H1 (cell line): ENCODE results near the gene ZNF500. TPM values are rescaled to one million over a fixed set of nuclear protein-coding genes. Genes with fewer than 3 reads are reported as not detected.

Experiments used
- CTCF ChIA-PET: fragments of 300-600 bp; sonication (Branson Sonifier 250); formaldehyde crosslinking; loops from one replicate; lab custom pipeline; 2021; ENCODE audit not compliant: partially characterized antibody; lab: Charles Lee
- POLR2A ChIA-PET: fragments of 300-600 bp; sonication (Branson Sonifier 250); formaldehyde crosslinking; loops from one replicate; lab custom pipeline; 2021; ENCODE audit warnings: inconsistent platforms; ENCODE audit not compliant: partially characterized antibody; lab: Charles Lee
- DNase-seq, 2 experiments: peaks; one replicate each; pipeline versions ENCODE4 v3.0.0 to v3.0.0-alpha.2; 2010 to 2022; ENCODE audit warnings: low spot score in 2 of 2, low read depth in 1 of 2, mixed read lengths in 1 of 2
- FAIRE-seq: peaks from 2 replicates; lab custom pipeline; 2011; peaks lifted over from hg19 to GRCh38; lab: Jason Lieb, UNC
- H2AFZ ChIP-seq: 2 replicates; pipeline ENCODE4 v1.8.1; 2012; ENCODE audit warnings: low read length, inconsistent platforms
- H2AK5ac ChIP-seq: 2 replicates; pipeline ENCODE4 v1.6.1; 2013; ENCODE audit warnings: low read depth, low read length
- H2BK120ac ChIP-seq: replicated peaks from 2 replicates; pipeline ENCODE3; 2013; ENCODE audit warnings: low read depth, low read length, inconsistent platforms
- H2BK12ac ChIP-seq: 2 replicates; pipeline ENCODE4 v1.6.1; 2013; ENCODE audit warnings: low read depth, low read length
- H2BK15ac ChIP-seq: 2 replicates; pipeline ENCODE4 v1.6.1; 2013; ENCODE audit warnings: low read length
- H2BK20ac ChIP-seq: 2 replicates; pipeline ENCODE4 v1.6.1; 2013; ENCODE audit warnings: low read length
- H2BK5ac ChIP-seq: 2 replicates; pipeline ENCODE4 v1.6.1; 2013; ENCODE audit warnings: low read depth, low read length
- H3K14ac ChIP-seq: 2 replicates; pipeline ENCODE4 v1.6.1; 2013; ENCODE audit warnings: inconsistent platforms; ENCODE audit not compliant: insufficient read length
- H3K18ac ChIP-seq: 2 replicates; pipeline ENCODE4 v1.6.1; 2013; ENCODE audit warnings: low read length; ENCODE audit errors: extremely low read depth
- H3K23ac ChIP-seq: 2 replicates; pipeline ENCODE4 v1.6.1; 2013; ENCODE audit warnings: inconsistent platforms; ENCODE audit not compliant: insufficient read length
- H3K23me2 ChIP-seq: 2 replicates; pipeline ENCODE4 v1.6.1; 2013; ENCODE audit warnings: low read depth, low read length
- H3K27ac ChIP-seq: 2 replicates; pipeline ENCODE4 v1.6.1; 2011; ENCODE audit warnings: low read depth, low read length, inconsistent platforms
- H3K27me3 ChIP-seq, 4 experiments: replicated peaks in 1 of 4; 1 replicate in 1 of 4; 2 replicates in 3 of 4; pipeline versions ENCODE4 v1.6.1 to v1.8.1; 2011 to 2013; ENCODE audit warnings: low read length in 3 of 4, mild to moderate bottlenecking in 3 of 4, inconsistent platforms in 2 of 4, mixed read lengths in 2 of 4, moderate library complexity in 1 of 4; ENCODE audit not compliant: control insufficient read depth in 3 of 4, insufficient read depth in 3 of 4; ENCODE audit errors: extremely low read depth in 1 of 4
- H3K36me3 ChIP-seq, 4 experiments: 2 replicates each; pipeline versions ENCODE4 v1.6.1 to v1.8.1; 2011 to 2013; ENCODE audit warnings: mild to moderate bottlenecking in 4 of 4, low read length in 3 of 4, moderate library complexity in 2 of 4, control low read depth in 1 of 4, inconsistent platforms in 1 of 4; ENCODE audit not compliant: insufficient read depth in 4 of 4, control insufficient read depth in 2 of 4
- H3K4ac ChIP-seq: replicated peaks from 2 replicates; pipeline ENCODE3; 2013; ENCODE audit warnings: low read length, low read depth, mixed read lengths, inconsistent platforms; ENCODE audit not compliant: insufficient read length
- H3K4me1 ChIP-seq, 4 experiments: replicated peaks in 1 of 4; 1 replicate in 1 of 4; 2 replicates in 3 of 4; pipeline versions ENCODE4 v1.6.1 to v1.8.1; 2011 to 2013; ENCODE audit warnings: low read length in 3 of 4, inconsistent platforms in 2 of 4, mixed read lengths in 1 of 4; ENCODE audit not compliant: insufficient read depth in 4 of 4, control insufficient read depth in 3 of 4
- H3K4me2 ChIP-seq, 2 experiments: 2 replicates each; pipeline versions ENCODE4 v1.6.1 to v1.8.1; 2011 to 2013; ENCODE audit warnings: low read depth in 2 of 2, low read length in 2 of 2, control low read depth in 1 of 2, inconsistent platforms in 1 of 2, mild to moderate bottlenecking in 1 of 2; ENCODE audit not compliant: insufficient read depth in 1 of 2
- H3K4me3 ChIP-seq, 4 experiments: fragments of 200-600, 300-600 bp in 1 of 4; sonication (generic), shearing (Covaris generic), sonication (Bioruptor Twin) in 1 of 4; 2 replicates each; pipeline versions ENCODE4 v1.5.1 to v1.8.1; 2011 to 2016; ENCODE audit warnings: low read length in 4 of 4, low read depth in 3 of 4, control low read depth in 2 of 4, inconsistent platforms in 2 of 4, mild to moderate bottlenecking in 2 of 4, mixed read lengths in 1 of 4, moderate library complexity in 1 of 4; ENCODE audit not compliant: insufficient read depth in 2 of 4; ENCODE audit errors: extremely low read depth in 1 of 4
- H3K56ac ChIP-seq: replicated peaks from 2 replicates; pipeline ENCODE3; 2013; ENCODE audit warnings: low read depth, mild to moderate bottlenecking, mixed read lengths, low read length, inconsistent platforms; ENCODE audit not compliant: insufficient read length
- H3K79me1 ChIP-seq: 2 replicates; pipeline ENCODE4 v1.6.1; 2013; ENCODE audit warnings: low read depth, low read length, control low read depth
- H3K79me2 ChIP-seq, 2 experiments: 2 replicates each; pipeline versions ENCODE4 v1.6.1 to v1.8.1; 2012 to 2013; ENCODE audit warnings: low read length in 2 of 2, mild to moderate bottlenecking in 2 of 2, inconsistent platforms in 1 of 2; ENCODE audit not compliant: insufficient read depth in 2 of 2, control insufficient read depth in 1 of 2
- H3K9ac ChIP-seq, 4 experiments: replicated peaks in 1 of 4; 1 replicate in 1 of 4; 2 replicates in 3 of 4; pipeline versions ENCODE4 v1.6.1 to v1.8.1; 2011 to 2013; ENCODE audit warnings: low read depth in 3 of 4, low read length in 3 of 4, control low read depth in 2 of 4, mild to moderate bottlenecking in 2 of 4, moderate library complexity in 2 of 4, inconsistent platforms in 1 of 4; ENCODE audit errors: extremely low read depth in 1 of 4
- H3K9me3 ChIP-seq, 2 experiments: 2 replicates each; pipeline versions ENCODE4 v1.6.1 to v1.8.1; 2012 to 2013; ENCODE audit warnings: mild to moderate bottlenecking in 2 of 2, moderate library complexity in 2 of 2, control low read depth in 1 of 2, inconsistent platforms in 1 of 2, low read depth in 1 of 2, low read length in 1 of 2, mixed read lengths in 1 of 2; ENCODE audit not compliant: insufficient read depth in 2 of 2
- H4K20me1 ChIP-seq, 2 experiments: replicated peaks in 1 of 2; 2 replicates each; pipeline versions ENCODE3 to v1.8.1; 2011 to 2013; ENCODE audit warnings: inconsistent platforms in 2 of 2, low read length in 2 of 2, mild to moderate bottlenecking in 1 of 2; ENCODE audit not compliant: insufficient read depth in 2 of 2, control insufficient read depth in 1 of 2
- H4K5ac ChIP-seq: 2 replicates; pipeline ENCODE4 v1.6.1; 2013; ENCODE audit warnings: low read length, low read depth, mixed read lengths, inconsistent platforms; ENCODE audit not compliant: insufficient read length
- H4K8ac ChIP-seq: 2 replicates; pipeline ENCODE4 v1.8.0; 2013; ENCODE audit warnings: mild to moderate bottlenecking, moderate library complexity, low read length, inconsistent platforms; ENCODE audit not compliant: insufficient read depth; ENCODE audit errors: extremely low read depth
- H4K91ac ChIP-seq: replicated peaks from 2 replicates; pipeline ENCODE3; 2013; ENCODE audit warnings: low read length, mixed read lengths, inconsistent platforms; ENCODE audit not compliant: insufficient read length
- ATF3 ChIP-seq: IDR thresholded peaks from 2 replicates; pipeline ENCODE4 v1.6.1; 2011; ENCODE audit warnings: low read depth, mild to moderate bottlenecking, low read length; ENCODE audit not compliant: insufficient read depth
- BACH1 ChIP-seq: IDR thresholded peaks from 2 replicates; pipeline ENCODE4 v1.6.1; 2012; ENCODE audit warnings: low read length, improper control_type of control experiment
- CTBP2 ChIP-seq: IDR thresholded peaks from 2 replicates; pipeline ENCODE4 v1.7.0; 2011; ENCODE audit warnings: borderline replicate concordance, mild to moderate bottlenecking, moderate library complexity, mixed read lengths, low read length; ENCODE audit not compliant: insufficient read depth, insufficient read length
- CTCF ChIP-seq, 3 experiments: IDR thresholded peaks; 1 replicate in 2 of 3; 2 replicates in 1 of 3; pipeline versions ENCODE4 v1.5.1 to v1.6.1; 2011; ENCODE audit warnings: low read length in 3 of 3, mild to moderate bottlenecking in 3 of 3, inconsistent platforms in 2 of 3, low read depth in 1 of 3, moderate library complexity in 1 of 3; ENCODE audit not compliant: insufficient read depth in 1 of 3; ENCODE audit errors: control extremely low read depth in 1 of 3
- EZH2 ChIP-seq: fragments of 200-600 bp; sonication (generic); IDR thresholded peaks from 2 replicates; pipeline ENCODE4 v1.7.1; 2012; ENCODE audit warnings: low read depth, mild to moderate bottlenecking, moderate library complexity, low read length, inconsistent platforms; ENCODE audit not compliant: severe bottlenecking
- NRF1 ChIP-seq: IDR thresholded peaks from 2 replicates; pipeline ENCODE4 v1.6.1; 2011; ENCODE audit warnings: mild to moderate bottlenecking, low read depth, low read length, improper control_type of control experiment
- RAD21 ChIP-seq, 2 experiments: IDR thresholded peaks in 1 of 2; conservative IDR thresholded peaks in 1 of 2; 2 replicates each; pipeline ENCODE4 v1.6.1; 2011; ENCODE audit warnings: low read depth in 2 of 2, low read length in 2 of 2, improper control_type of control experiment in 1 of 2, inconsistent platforms in 1 of 2, mild to moderate bottlenecking in 1 of 2, moderate library complexity in 1 of 2
- RXRA ChIP-seq: IDR thresholded peaks from 2 replicates; pipeline ENCODE4 v1.6.1; 2011; ENCODE audit warnings: low read depth, mild to moderate bottlenecking, low read length, moderate library complexity; ENCODE audit not compliant: insufficient read depth
- SAP30 ChIP-seq: fragments of 300-600 bp; sonication (generic); IDR thresholded peaks from 2 replicates; pipeline ENCODE4 v1.7.1; 2012; ENCODE audit warnings: low read length, moderate library complexity, mild to moderate bottlenecking, inconsistent platforms; ENCODE audit not compliant: insufficient read depth, insufficient replicate concordance
- SIRT6 ChIP-seq: IDR thresholded peaks from one replicate; pipeline ENCODE4 v1.7.1; 2012; ENCODE audit warnings: low read length, inconsistent platforms
- WGBS, 2 experiments: shearing (Covaris generic) in 1 of 2; methylation state at CpG; one replicate each; pipeline versions ENCODE4 v1.1.6 to v1.1.7; 2013 to 2015; ENCODE audit warnings: low lambda C conversion rate in 2 of 2, mixed read lengths in 2 of 2, inconsistent platforms in 1 of 2, low coverage in 1 of 2, missing lambda C conversion rate in 1 of 2; ENCODE audit not compliant: insufficient replicate concordance in 2 of 2, insufficient coverage in 1 of 2, insufficient read length in 1 of 2; ENCODE audit errors: extremely low coverage in 1 of 2, missing lambda C conversion rate in 1 of 2; 5-methylcytosine and 5-hydroxymethylcytosine counted together
- polyA plus RNA-seq, 7 experiments: library from polyadenylated mRNA; depleted of rRNA in 3 of 7; stranded (reverse) in 5 of 7; unstranded in 2 of 7; fragments of >200 nt in 5 of 7; fragments of 200-250 nt in 2 of 7; gene quantifications; 1 replicate in 5 of 7; 2 replicates in 1 of 7; 4 replicates in 1 of 7; pipeline versions ENCODE4 v1.2.1 to v1.2.3, GENCODE V29; 2011 to 2013; ENCODE audit warnings: missing spikeins in 2 of 7, mixed read lengths in 2 of 7
- total RNA-seq: library from RNA; stranded (reverse); fragmentation: NEBNext Ultra II Directional; extraction: Animal tissue kit (Norgen Biotek cat#: 25700); gene quantifications from 2 replicates; pipeline ENCODE4 v1.2.1, GENCODE V29; 2021

ZNF500 gene
- total and polyA plus RNA-seq, 2 of the 8 experiments (the other 6 are each of a cell fraction or from before 2014, with no cell fraction given) = 10.3 to 10.4 TPM

- Histone ChIP-seq H2BK120ac (no peak overlapping the region), H2AK5ac (no peak overlapping the region), H2BK12ac (no peak overlapping the region), H3K4me3 (no peak overlapping the region), H2BK5ac (no peak overlapping the region), H4K8ac (no peak overlapping the region), H3K79me2 (no peaks in the 10 kb centered on the region), H4K5ac (no peak overlapping the region), H3K27me3 (no peaks in the 10 kb centered on the region), H2BK20ac (no peak overlapping the region), H3K4me1 (peaks cover 0 to 6% (median 2%) of the 10 kb centered on the region in 4 experiments; a peak in 4 of 7 replicates), H3K27ac (no peak overlapping the region), H3K56ac (no peak overlapping the region), H4K20me1 (peaks cover 0 to 5% of the 10 kb centered on the region in 2 experiments), H4K91ac (no peak overlapping the region), H2AFZ (no peak overlapping the region), H3K23ac (no peak overlapping the region), H3K9me3 (no peaks in the 10 kb centered on the region), H3K14ac (no peak overlapping the region), H3K4ac (no peak overlapping the region), H3K23me2 (peaks cover 6% of the 10 kb centered on the region; the same call in 1 of the 2 replicates), H3K36me3 (peaks cover 3 to 35% (median 14%) of the 10 kb centered on the region in 4 experiments; a peak in 7 of 8 replicates), H3K79me1 (no peaks in the 10 kb centered on the region), H2BK15ac (no peak overlapping the region), H3K9ac (no peak overlapping the region), H3K4me2 (no peak overlapping the region), H3K18ac (no peak overlapping the region)
- POLR2A ChIA-PET = no interaction called here
- WGBS, 2 experiments = 92% methylated on average over 6 of the region's 6 CpGs; no CpG with 5 or more reads in 1 of the 2 experiments
- FAIRE-seq (no peak), DNase-seq (no peak)
- CTCF ChIA-PET = interaction anchor here (0.6 to 1.4 kb wide), 5 partner anchors 11 to 150 kb away, joined by 3 to 5 read pairs (median 3); no protein-coding TSS in a partner anchor
- TF ChIP-seq CTCF (IDR thresholded peaks at IDR 0.05; ENCODE audit: control extremely low read depth in 1 of 3, insufficient read depth in 1 of 3, low read depth in 1 of 3, low read length in 3 of 3) (no peak), ATF3 (no peak), SIRT6 (no peak), CTBP2 (no peak), EZH2 (no peak), BACH1 (no peak), RAD21 (IDR thresholded peaks at IDR 0.05 in 1 of 2, conservative IDR thresholded peaks at IDR 0.05 in 1 of 2; ENCODE audit: low read depth in 2 of 2, low read length in 2 of 2) (no peak), NRF1 (no peak), RXRA (no peak), SAP30 (no peak)
These were observed 39.3 kb upstream of the ZNF500 start for GRCh38 chr16:4806280-4806679.
